Neural cell (in vitro differentiated cells): ENCODE measurements around the gene TAS2R41.

Experiments used
- EP300 ChIP-seq: fragments of 450-650 bp; conservative IDR thresholded peaks from 2 replicates; pipeline ENCODE4 v1.6.1; 2014; ENCODE audit warnings: antibody characterized with exemption, mild to moderate bottlenecking, moderate library complexity; ENCODE audit not compliant: poor library complexity, severe bottlenecking
- EZH2 ChIP-seq: fragments of 200-600, 300-800 bp; shearing (Covaris generic), sonication (generic); IDR thresholded peaks from 2 replicates; pipeline ENCODE4 v1.6.1; 2014; ENCODE audit warnings: antibody characterized with exemption, low read length, borderline replicate concordance, mild to moderate bottlenecking; ENCODE audit not compliant: insufficient read depth, poor library complexity, severe bottlenecking
- MXI1 ChIP-seq: fragments of 450-650 bp; conservative IDR thresholded peaks from 2 replicates; pipeline ENCODE4 v1.6.1; 2014; ENCODE audit warnings: antibody characterized with exemption, mild to moderate bottlenecking; ENCODE audit not compliant: poor library complexity, severe bottlenecking
- POLR2AphosphoS5 ChIP-seq: IDR thresholded peaks from 2 replicates; pipeline ENCODE4 v1.6.1; 2012
- RAD21 ChIP-seq: fragments of 450-650 bp; conservative IDR thresholded peaks from 2 replicates; pipeline ENCODE4 v1.6.1; 2014; ENCODE audit warnings: antibody characterized with exemption, mild to moderate bottlenecking, moderate library complexity
- TAF1 ChIP-seq: IDR thresholded peaks from 2 replicates; pipeline ENCODE4 v1.6.1; 2012; ENCODE audit warnings: low read depth
- TF ChIP-seq, protein P1 (sequence below): fragments of 450-650 bp; IDR thresholded peaks from 2 replicates; pipeline ENCODE4 v1.5.1; 2014; ENCODE audit warnings: antibody characterized with exemption, mild to moderate bottlenecking, moderate library complexity; ENCODE audit not compliant: poor library complexity, severe bottlenecking
- TF ChIP-seq, protein P2 (sequence below): IDR thresholded peaks from 2 replicates; pipeline ENCODE4 v1.6.1; 2012; ENCODE audit warnings: borderline replicate concordance

DNA sequence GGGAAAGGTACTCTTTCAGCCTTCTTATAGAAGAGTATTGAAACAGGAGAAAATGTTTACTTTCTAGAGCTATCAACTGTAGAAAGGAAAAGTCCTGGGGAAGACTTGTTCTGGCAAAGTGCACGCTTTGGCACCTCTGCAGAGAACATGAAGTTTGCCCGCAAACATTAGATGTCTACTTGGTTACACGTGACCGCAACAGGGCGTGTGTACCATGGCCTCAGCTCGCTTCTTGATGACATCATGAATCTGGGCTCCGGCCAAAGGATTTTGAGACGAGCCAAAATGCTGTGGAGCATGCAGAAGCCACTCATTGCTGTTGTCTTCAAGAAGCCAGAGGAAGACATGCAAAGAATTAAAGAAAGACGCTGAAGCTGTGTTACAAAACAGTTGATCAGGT lies 43.0 kb upstream of the TAS2R41 start:
- TF ChIP-seq, protein P1, sequence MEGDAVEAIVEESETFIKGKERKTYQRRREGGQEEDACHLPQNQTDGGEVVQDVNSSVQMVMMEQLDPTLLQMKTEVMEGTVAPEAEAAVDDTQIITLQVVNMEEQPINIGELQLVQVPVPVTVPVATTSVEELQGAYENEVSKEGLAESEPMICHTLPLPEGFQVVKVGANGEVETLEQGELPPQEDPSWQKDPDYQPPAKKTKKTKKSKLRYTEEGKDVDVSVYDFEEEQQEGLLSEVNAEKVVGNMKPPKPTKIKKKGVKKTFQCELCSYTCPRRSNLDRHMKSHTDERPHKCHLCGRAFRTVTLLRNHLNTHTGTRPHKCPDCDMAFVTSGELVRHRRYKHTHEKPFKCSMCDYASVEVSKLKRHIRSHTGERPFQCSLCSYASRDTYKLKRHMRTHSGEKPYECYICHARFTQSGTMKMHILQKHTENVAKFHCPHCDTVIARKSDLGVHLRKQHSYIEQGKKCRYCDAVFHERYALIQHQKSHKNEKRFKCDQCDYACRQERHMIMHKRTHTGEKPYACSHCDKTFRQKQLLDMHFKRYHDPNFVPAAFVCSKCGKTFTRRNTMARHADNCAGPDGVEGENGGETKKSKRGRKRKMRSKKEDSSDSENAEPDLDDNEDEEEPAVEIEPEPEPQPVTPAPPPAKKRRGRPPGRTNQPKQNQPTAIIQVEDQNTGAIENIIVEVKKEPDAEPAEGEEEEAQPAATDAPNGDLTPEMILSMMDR = no peak
- TF ChIP-seq POLR2AphosphoS5 (no peak), TAF1 (no peak), EZH2 (no peak), RAD21 (no peak), EP300 (no peak), MXI1 (no peak)
- TF ChIP-seq, protein P2, sequence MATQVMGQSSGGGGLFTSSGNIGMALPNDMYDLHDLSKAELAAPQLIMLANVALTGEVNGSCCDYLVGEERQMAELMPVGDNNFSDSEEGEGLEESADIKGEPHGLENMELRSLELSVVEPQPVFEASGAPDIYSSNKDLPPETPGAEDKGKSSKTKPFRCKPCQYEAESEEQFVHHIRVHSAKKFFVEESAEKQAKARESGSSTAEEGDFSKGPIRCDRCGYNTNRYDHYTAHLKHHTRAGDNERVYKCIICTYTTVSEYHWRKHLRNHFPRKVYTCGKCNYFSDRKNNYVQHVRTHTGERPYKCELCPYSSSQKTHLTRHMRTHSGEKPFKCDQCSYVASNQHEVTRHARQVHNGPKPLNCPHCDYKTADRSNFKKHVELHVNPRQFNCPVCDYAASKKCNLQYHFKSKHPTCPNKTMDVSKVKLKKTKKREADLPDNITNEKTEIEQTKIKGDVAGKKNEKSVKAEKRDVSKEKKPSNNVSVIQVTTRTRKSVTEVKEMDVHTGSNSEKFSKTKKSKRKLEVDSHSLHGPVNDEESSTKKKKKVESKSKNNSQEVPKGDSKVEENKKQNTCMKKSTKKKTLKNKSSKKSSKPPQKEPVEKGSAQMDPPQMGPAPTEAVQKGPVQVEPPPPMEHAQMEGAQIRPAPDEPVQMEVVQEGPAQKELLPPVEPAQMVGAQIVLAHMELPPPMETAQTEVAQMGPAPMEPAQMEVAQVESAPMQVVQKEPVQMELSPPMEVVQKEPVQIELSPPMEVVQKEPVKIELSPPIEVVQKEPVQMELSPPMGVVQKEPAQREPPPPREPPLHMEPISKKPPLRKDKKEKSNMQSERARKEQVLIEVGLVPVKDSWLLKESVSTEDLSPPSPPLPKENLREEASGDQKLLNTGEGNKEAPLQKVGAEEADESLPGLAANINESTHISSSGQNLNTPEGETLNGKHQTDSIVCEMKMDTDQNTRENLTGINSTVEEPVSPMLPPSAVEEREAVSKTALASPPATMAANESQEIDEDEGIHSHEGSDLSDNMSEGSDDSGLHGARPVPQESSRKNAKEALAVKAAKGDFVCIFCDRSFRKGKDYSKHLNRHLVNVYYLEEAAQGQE = no peak
